Fibroblast of gingiva (primary cell): Measurements from ENCODE around the gene PTPRR.
"Not testable (repeated sequence)": the region's sequence is repeated elsewhere in the genome, so short reads cannot be mapped to it uniquely, and the experiment has no call there.

Experiments
- DNase-seq: peaks from one replicate; pipeline ENCODE4 v3.0.0-alpha.2; 2011; ENCODE audit warnings: low read depth

The PTPRR gene

DNA sequence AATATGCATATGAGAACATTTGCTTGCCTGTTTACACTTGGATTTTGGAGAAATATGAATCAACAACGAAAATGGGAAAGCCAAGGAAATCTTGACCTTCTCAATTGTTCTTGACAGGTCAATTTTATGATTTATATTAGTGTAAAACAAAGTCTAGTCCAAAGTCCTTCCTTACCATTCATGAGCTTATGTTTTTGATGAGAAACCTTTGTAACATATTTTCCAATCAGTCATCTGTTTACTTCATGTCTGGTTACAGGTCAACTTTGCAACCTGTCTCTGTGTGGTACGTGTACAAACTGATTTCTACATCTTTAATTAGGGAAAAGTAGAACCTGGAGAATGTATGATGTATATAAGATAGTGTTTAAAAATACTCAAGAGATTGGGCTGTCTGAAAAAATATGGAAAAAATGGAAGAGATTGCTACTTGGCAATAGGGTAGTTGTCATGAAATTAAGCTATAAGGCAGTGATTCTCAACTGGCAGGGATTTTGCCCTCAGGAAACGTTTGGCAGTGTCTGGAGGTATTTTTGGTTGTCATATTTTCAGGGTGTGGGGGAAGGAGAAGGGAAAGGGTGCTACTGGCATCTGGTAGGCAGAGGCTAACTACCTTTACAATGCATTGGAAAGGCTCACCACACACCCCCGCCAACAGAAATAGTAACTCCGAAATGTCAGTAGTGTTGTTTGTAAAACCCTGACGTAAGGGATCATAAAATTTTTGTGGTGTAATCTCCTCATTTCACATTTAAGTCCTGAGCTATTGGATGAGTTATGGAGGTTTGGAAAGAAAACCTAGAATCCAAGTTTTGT lies 172.9 kb downstream of the PTPRR start:
- DNase-seq: no peak

DNA sequence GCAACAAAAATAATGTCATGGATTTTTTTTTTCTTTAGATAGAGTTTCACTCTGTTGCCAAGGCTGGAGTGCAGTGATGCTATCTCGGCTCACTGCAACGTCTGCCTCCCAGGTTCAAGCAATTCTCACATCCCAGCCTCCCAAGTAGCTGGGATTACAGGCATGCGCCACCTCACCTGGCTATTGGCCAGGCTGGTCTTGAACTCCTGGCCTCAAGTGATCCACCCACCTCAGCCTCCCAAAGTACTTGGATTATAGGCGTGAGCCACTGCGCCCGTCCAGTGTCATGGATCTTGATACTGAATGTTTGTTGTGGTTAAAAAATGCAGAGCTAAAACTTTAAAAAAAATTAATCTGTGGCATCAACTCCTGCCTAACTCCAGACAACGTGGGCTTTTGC lies 175.5 kb downstream of the PTPRR start:
- no peak for DNase-seq

GRCh38 chr12:70744178-70744577 lies 176.4 kb downstream of the PTPRR start:
- DNase-seq: no peak

DNA sequence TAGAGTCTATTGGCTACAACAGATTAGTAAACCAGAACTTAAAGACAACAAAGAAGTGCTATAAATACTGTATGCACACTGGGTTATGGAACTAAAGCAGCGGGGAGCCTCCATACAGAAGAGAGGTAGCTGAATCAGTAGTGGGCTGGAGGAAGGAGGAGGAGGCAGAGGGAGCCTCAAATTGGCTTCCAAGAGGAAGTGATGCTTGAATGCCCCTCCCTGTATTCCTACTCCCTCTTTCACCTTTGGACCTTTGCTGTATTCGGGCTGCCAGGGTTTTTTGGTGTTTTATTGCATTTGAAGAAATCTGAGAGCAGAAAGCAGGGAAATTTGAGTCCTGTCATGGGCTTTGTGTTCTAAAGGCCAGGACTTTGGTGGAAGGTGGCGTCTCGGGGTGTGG lies 179.3 kb downstream of the PTPRR start:
- no peak for DNase-seq

DNA sequence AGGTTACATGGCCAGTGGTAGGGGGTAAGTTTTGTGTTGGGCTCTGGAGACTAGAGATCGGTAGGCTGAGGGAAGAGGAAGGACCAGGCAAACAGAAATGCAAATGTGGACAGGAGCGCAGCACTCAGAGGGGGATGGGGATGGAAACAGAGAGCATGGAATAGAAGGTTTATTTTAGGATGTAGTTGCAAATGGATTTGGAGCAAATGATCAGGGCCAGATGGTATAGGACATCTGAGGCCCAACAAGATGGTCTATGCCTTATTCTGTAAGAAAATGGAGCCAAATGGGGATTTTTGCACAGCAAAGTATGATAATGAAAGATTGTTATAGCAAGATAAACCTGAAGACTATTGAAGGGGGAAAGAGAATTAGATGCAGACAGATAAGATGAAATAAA lies 180.8 kb downstream of the PTPRR start:
- no peak for DNase-seq

GRCh38 chr12:70736351-70737133 lies 184.0 kb downstream of the PTPRR start:
- no peak for DNase-seq

DNA sequence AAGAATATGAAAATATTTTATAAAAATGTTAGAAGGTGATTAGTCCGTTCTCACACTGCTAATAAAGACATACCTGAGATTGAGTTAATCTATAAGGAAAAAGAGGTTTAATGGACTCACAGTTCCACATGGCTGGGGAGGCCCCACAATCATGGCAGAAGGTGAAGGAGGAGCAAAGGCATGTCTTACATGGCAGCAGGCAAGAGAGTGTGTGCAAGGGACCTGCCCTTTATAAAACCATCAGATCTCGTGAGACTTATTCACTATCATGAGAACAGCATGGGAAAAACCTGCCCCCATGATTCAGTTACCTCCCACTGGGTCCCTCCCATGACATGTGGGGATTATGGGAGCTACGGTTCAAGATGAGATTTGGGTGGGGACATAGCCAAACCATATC lies 185.3 kb downstream of the PTPRR start:
- not testable (repeated sequence) for DNase-seq

DNA sequence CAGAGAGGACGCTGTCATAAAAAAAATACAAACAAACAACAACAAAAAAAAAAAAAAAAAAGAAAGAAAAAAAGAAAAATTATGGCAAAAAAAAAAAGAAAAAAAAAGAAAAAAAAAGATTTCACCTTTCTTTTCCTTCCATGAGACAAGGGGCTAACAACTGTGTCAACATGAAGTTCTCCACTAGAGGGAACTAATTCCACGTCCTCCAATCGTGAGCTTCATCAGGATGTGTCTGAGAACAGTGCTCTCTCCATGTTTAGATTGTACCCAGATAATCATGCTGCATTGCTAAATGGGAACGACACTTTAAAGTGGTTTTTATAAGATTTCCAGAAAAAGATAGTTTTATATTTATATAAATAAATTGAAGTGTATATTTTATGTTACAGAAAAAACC lies 187.2 kb downstream of the PTPRR start:
- peak; percentile 62 for DNase-seq

DNA sequence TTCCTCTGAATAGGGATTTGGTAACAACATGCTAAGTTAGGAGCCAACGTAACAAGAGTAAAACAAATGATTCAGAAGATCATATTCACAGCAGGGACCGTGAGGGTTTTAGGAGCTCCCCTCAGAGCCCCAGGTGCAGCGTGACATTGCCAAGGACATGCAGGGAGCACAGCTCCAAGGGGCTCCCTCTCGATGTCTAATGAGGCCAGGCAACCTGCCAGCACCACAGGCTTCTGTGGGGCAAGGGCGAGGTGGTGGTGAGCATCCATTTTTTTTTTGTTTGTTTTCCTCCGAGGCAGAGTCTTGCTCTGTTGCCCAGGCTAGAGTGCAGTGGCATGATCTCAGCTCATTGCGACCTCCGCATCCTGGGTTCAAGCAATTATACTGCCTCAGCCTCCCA lies 188.3 kb downstream of the PTPRR start:
- DNase-seq: no peak

GRCh38 chr12:70730675-70731180 lies 189.8 kb downstream of the PTPRR start:
- no peak for DNase-seq

DNA sequence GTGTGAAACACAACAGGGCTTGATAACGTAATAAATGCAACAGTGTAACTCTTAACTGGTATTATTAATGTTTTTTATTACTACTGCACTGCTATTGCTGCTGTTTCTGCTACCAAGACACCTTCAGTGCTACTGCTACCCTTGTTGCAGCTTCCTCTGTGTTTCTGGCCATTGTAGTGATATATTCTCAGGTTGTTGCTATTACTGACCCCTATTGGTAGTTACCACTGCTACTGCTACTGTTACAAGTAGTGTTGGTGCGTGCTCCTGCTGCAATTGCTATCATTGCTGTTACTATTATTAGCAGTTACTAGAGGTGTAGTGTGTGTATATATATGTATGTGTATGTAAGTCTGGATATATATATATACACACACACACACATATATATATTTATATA lies 196.1 kb downstream of the PTPRR start:
- DNase-seq: no peak

DNA sequence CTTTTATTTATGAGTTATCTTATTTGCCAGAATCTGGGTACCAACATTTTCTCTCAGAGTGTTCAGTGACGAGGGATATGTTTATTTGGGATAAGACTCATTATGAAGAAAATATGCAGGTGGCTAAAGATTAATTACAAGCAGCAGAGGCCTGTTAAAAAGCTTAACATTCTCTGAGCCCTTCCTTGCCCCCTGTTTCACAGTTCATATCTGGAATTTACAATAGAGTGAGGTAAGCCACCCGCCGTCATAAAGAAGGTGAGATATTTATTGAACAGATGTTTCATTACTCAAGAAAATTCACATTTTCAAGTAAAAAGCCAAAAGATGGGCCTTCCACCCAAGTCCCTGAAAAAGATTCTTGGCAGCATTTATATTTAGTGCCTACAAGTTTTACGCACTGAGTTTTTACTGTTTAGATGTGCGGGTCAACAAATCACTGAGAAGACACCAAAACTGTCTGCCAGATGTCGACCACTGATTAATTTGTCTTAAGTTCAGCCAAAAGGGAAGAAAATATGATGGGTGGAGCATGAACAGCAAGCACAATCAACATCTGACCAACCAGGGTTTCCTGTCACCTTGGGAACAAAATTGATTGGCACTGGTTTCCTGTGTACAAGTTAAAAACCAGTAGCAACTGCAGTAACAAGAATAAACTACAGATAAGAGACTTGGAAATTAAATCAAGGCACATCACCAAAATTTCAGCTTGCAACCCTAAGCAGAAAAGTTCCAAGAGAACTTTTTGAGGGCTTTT lies 197.8 kb downstream of the PTPRR start:
- DNase-seq: no peak

DNA sequence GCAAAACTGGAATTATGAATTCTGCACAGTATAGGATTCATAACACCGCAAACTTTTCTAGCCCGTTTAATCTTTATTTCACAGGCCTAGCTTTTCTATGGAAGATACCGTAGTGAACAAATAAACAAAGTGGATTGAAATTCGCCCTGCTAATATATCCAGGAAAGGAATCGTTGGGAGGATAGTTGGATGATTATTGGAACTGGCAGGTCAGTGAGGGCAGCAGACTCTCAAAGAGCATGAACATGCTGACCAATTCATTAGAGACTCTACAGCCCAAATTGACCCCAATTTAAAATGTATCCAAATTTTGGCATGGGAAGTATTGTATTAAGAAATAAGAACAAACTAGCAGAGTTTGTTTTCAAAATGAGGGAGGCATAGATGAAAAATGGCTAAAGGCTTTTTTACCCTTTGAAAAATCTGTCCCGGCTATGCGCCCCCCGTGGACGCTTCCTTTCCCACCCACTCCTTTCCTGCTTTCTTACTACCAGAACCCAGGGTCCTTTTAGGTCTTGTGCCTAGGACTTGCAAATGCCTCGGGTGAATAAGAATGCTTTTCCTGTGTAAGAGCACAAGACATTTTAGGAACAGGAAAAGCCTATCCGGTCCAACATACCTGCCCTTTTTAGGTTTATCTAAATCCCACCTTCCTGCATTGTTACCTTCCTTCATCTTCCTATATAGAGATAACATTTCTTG lies 198.7 kb downstream of the PTPRR start:
- DNase-seq: no peak

DNA sequence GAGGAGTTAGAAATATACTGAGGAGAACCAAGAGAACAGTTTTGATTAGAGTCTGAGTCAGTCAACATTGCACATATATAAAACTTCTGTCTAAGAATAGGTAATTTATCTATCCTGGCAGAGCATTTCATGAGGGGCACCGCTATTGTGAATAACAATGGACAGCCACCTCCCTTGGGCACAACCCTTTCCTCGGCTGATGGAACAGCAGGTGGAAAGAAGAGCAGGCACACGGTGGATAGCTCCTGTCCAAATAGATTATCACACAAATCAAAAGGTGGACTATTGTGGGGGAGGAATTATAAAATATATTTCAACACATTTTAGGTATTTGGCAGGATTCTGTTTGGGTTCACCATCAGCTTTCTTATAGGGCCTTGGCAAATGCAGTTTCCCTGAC lies 199.3 kb downstream of the PTPRR start:
- no peak for DNase-seq

DNA sequence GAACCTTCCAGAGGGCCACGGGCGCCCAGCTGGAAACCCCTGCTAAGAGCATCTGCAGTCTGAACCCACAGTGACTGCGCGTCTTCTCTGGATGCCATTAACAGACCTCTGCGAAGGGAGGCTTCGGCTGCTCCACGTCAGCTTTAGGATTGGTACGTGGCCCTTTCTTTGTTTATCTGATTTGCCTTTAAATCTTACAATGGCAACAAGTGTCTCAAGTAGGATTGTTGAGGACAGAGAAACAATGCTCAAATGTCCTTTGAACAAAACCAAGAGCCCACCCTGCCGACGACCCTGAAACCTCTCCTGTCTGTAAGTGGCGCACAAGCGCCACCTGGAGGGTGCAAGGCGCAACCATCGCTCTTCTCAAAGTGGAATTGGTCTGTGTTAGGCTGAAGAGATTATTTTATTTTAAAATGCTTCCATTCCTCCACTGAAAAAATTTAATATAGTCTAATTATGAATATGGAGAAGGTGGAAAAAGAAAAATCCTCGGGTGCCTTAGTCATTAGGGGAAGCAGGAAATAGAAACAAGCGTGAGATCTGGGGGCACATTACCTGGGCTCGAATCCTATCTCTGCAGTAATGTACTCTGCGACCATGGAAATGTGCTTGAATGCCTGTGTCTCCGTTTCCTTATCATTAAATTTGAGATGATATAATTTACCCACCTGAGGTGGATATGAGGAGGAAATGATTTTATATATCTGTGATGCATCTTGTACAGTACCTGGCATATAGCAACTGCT lies 200.7 kb downstream of the PTPRR start:
- no peak for DNase-seq

DNA sequence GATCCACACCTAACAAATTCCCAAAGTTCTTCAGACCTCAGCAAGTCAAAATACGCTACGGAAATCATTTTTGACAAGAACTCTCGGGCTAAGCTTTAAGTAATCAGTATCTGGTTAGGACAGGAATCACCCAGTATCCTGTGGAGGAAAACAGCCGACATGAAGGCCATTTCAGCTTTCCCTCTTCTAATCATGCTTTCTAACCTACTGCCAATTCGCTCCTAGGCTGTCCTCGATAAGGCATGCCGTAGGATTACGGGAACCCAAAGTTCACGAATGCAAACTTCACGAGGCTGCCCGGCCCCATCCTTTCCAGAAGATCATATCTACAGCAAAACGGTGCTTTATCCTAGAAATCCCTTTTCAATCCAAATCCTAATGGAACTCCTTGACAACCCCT lies 201.5 kb downstream of the PTPRR start:
- no peak for DNase-seq

DNA sequence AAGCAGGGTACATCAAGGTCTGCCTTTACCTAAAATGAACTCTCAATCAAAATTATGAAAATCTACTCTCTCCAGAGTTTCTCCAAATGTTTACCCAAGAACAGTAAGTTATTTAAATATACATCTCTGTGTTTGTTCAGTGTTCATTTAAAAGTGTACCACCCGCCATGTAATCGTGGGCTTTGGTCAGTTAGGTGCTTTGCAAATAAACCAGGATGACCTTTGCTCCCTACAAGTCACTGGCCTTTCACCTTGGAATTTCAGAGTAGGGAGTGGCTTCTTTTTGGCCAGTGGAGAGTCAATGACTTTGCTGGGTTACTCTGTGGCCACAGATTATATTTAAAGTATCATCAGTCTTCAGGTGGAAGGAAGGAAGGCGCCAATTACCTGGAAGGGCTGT lies 208.7 kb downstream of the PTPRR start:
- no peak for DNase-seq

GRCh38 chr12:70709022-70709421 lies 211.5 kb downstream of the PTPRR start:
- no peak for DNase-seq

DNA sequence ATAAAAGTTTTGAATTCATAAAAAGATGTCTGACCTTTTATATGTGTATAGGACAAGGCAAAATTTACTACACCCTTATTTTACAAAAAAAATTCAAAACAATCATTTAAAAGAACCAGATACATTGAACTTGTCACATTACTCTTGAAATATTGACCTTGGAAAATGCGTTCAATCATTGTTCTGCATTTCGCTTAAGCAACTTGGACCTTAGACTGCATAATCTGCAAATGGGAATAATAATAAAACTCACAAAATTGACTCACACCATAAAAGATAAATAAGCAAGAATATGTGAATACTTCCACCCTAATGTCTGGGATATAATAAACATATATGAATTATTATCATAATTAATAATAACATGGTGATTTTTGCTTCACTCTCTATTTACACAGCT lies 213.9 kb downstream of the PTPRR start:
- DNase-seq: no peak

GRCh38 chr12:70698345-70698744 lies 222.2 kb downstream of the PTPRR start:
- no peak for DNase-seq

GRCh38 chr12:70695361-70696023 lies 225.0 kb downstream of the PTPRR start:
- DNase-seq: no peak
